NT2/D1 (cell line): ENCODE measurements around the gene KPNA3.

Source experiments
- YY1 ChIP-seq: IDR thresholded peaks from 2 replicates; pipeline ENCODE4 v1.6.1; 2011; ENCODE audit not compliant: insufficient read length, insufficient read depth
- ZNF274 ChIP-seq: IDR thresholded peaks from 2 replicates; pipeline ENCODE4 v1.6.1; 2011; ENCODE audit warnings: mild to moderate bottlenecking, low read depth, low read length

GRCh38 chr13:49716615-49717014 is 75.9 kb downstream of the KPNA3 start:
- no peak for TF ChIP-seq YY1
- TF ChIP-seq ZNF274: no peak
